Measurements from ENCODE around the gene TRPT1.

GRCh38 chr11:64204464-64204989 lies 21.5 kb downstream of the TRPT1 start:
- TF ChIP-seq ISL1 (CRISPR knock-in tag; IDR thresholded peaks at IDR 0.05): no peak
- no peak for TF ChIP-seq OSR1 (CRISPR knock-in tag; IDR thresholded peaks at IDR 0.05)
- TF ChIP-seq TSHZ2 (CRISPR knock-in tag; IDR thresholded peaks at IDR 0.05): no peak
- TF ChIP-seq BACH2 (CRISPR knock-in tag; IDR thresholded peaks at IDR 0.05; ENCODE audit: borderline replicate concordance): no peak
- no peak for TF ChIP-seq TOX (CRISPR knock-in tag; IDR thresholded peaks at IDR 0.05; ENCODE audit: borderline replicate concordance)
- no peak for TF ChIP-seq PATZ1 (CRISPR knock-in tag; IDR thresholded peaks at IDR 0.05; ENCODE audit: borderline replicate concordance)
- TF ChIP-seq, protein P1, sequence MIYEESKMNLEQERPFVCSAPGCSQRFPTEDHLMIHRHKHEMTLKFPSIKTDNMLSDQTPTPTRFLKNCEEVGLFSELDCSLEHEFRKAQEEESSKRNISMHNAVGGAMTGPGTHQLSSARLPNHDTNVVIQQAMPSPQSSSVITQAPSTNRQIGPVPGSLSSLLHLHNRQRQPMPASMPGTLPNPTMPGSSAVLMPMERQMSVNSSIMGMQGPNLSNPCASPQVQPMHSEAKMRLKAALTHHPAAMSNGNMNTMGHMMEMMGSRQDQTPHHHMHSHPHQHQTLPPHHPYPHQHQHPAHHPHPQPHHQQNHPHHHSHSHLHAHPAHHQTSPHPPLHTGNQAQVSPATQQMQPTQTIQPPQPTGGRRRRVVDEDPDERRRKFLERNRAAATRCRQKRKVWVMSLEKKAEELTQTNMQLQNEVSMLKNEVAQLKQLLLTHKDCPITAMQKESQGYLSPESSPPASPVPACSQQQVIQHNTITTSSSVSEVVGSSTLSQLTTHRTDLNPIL (CRISPR knock-in tag; IDR thresholded peaks at IDR 0.05; ENCODE audit: low read depth): no peak
- TF ChIP-seq ZNF70 (CRISPR knock-in tag; IDR thresholded peaks at IDR 0.05): no peak
- TF ChIP-seq CSDC2 (CRISPR knock-in tag; IDR thresholded peaks at IDR 0.05): no peak
- no peak for TF ChIP-seq ARNTL (CRISPR knock-in tag; IDR thresholded peaks at IDR 0.05; ENCODE audit: borderline replicate concordance, low read depth)
- TF ChIP-seq POU6F1 (CRISPR knock-in tag; IDR thresholded peaks at IDR 0.05; ENCODE audit: borderline replicate concordance, low read depth): no peak
